ENCODE results near the gene MLH3.

The MLH3 gene

DNA sequence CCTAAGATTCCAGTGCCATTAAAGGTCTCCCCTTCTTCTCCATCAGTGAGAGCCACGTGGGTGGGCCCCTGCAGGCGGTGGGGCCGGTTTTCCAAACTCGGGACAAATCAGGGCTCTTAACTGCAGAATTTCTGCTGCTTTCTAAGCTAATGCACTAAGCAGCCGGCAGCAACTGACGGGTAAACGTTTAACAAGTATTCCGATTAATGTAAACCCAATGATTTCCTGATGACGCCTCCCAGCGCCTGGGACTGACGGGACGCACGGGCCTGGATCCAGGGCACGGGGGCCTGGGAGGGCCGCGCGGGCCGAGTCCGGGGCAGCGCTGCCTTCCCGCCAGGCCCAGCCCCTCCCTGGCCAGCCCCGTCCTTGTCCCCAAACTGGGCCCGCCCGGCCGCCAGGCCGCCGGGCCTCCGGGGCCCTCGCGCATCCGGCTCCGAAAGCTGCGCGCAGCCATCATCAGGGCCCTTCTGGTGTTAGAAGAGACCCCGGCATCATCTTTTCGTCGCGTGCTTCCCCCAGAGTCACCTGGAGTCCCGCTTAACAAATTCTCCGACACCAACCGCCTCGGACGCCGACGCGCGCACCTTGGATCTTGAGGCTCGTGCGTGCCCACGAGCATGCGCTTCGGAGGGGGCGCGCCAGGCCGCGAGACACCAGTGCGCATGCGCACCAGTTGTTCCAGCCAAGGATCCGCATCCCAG, at the start of gene MLH3:
TSS of gene MLH3 (minus strand) at position 616 of the 704 bp plus-strand sequence. CDS start 1,812 bp downstream, outside the sequence.
- H3K4me3 ChIP-seq (ENCODE audit: low read length), result peak within 1 kb of the TSS; percentile 39
- no peaks in the 10 kb centered on the region for H3K4me1 ChIP-seq (ENCODE audit: insufficient read depth, low read length)
- peaks cover 9% of the 10 kb centered on the region for H3K36me3 ChIP-seq (ENCODE audit: insufficient read depth, low read length)
- H3K9me3 ChIP-seq (ENCODE audit: low read length), result no peaks in the 10 kb centered on the region
- H2AFZ ChIP-seq (ENCODE audit: low read depth, low read length), result no peak within 1 kb of the TSS
- no peaks in the 10 kb centered on the region for H3K27me3 ChIP-seq (ENCODE audit: insufficient read depth, low read length)

DNA sequence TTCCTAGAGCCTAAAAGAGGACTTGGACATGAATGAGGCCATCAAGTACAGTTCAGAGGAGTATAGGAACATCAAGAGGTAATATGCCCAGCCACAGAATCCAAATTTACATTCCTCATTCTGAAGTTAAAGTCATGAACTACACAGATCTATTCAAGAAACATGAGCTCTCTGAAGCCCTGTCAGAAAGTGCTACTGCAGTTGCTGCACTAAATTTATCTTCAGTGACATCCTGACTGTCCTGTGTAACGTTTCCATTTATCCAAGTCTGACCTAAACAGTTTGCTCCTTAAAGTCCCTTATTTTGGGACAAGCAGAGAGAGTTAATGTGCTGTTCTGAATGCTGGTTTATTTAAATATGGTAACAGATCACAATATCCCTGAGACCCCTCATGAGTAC, 47.4 kb upstream of the MLH3 start:
- no peaks in the 10 kb centered on the region for H3K27me3 ChIP-seq (ENCODE audit: insufficient read depth, low read length)
- H2AFZ ChIP-seq (ENCODE audit: low read depth, low read length), result no peak overlapping the region
- H3K4me1 ChIP-seq (ENCODE audit: insufficient read depth, low read length), result no peaks in the 10 kb centered on the region
- peaks cover 26% of the 10 kb centered on the region for H3K36me3 ChIP-seq (ENCODE audit: insufficient read depth, low read length)
- H3K9me3 ChIP-seq (ENCODE audit: low read length), result no peaks in the 10 kb centered on the region
- no peak overlapping the region for H3K4me3 ChIP-seq (ENCODE audit: low read length)

DNA sequence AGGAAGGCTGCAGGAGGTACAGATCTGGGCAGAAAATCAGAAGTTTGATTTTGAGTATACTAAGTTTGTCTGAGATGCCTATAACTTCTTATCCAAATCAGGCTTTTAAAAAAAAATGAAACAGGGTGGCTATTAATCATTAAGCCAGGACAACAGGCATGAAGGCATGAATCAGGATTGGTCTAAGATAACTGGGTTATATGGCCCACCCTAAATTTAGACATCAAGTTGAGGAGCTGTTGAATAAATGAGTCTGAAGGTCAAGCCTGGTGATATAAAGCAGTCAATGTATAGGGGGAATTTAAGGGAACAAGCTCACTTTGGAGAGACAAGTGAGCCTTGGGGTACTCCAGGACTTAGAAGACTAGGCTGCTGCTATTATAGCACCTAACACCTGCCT, 46.9 kb upstream of the MLH3 start:
- Histone ChIP-seq H3K27me3 (ENCODE audit: insufficient read depth, low read length) (no peaks in the 10 kb centered on the region), H3K4me3 (ENCODE audit: low read length) (no peak overlapping the region), H3K9me3 (ENCODE audit: low read length) (no peaks in the 10 kb centered on the region), H3K36me3 (ENCODE audit: insufficient read depth, low read length) (peaks cover 23% of the 10 kb centered on the region), H2AFZ (ENCODE audit: low read depth, low read length) (no peak overlapping the region), H3K4me1 (ENCODE audit: insufficient read depth, low read length) (no peaks in the 10 kb centered on the region)

DNA sequence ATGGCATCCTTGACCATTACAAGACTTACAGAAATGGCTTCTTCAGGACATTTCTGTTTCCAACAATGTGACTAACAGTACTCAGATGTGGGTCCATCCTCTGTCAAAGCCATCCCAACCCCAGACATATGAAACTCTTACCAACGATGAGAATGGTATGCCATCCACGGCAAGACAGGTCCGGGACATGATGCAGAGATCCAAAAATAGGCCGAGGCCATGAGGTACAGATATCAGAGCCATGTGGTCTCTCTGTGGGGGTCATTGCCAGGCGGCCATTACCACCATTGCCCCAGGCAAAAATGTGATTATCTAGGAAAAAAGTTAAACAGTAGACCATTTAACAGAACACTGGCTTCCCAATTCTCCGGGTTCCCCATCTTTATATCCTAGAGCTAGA, 45.7 kb upstream of the MLH3 start:
- H3K36me3 ChIP-seq (ENCODE audit: insufficient read depth, low read length), result peaks cover 23% of the 10 kb centered on the region

DNA sequence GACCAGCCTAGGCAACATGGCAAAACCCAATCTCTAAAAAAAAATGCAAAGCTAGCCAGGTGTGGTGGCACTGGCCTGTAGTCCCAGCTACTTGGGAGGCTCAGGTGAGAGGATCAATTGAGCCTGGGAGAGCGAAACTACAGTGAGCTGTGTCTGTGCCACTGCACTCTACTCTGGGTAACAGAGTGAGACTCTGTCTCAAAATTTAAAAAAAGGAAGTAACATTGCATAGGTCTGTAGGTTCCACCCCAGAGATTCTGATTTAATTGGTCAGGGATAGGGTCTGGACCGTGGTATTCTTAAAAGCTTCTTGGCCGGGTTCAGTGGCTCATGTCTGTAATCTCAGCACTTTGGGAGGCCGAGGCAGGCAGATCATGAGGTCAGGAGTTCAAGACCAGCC, 44.4 kb upstream of the MLH3 start:
- H3K4me3 ChIP-seq (ENCODE audit: low read length), result no peak overlapping the region
- no peaks in the 10 kb centered on the region for H3K4me1 ChIP-seq (ENCODE audit: insufficient read depth, low read length)
- peaks cover 17% of the 10 kb centered on the region for H3K36me3 ChIP-seq (ENCODE audit: insufficient read depth, low read length)
- H3K27me3 ChIP-seq (ENCODE audit: insufficient read depth, low read length), result no peaks in the 10 kb centered on the region
- no peak overlapping the region for H2AFZ ChIP-seq (ENCODE audit: low read depth, low read length)
- H3K9me3 ChIP-seq (ENCODE audit: low read length), result no peaks in the 10 kb centered on the region

More for the DNA sequence above, 45.7 kb upstream of the MLH3 start:
- H3K4me3 ChIP-seq (ENCODE audit: low read length), result no peak overlapping the region
- H3K9me3 ChIP-seq (ENCODE audit: low read length), result no peaks in the 10 kb centered on the region
- H3K27me3 ChIP-seq (ENCODE audit: insufficient read depth, low read length), result no peaks in the 10 kb centered on the region
- H2AFZ ChIP-seq (ENCODE audit: low read depth, low read length), result no peak overlapping the region
- no peaks in the 10 kb centered on the region for H3K4me1 ChIP-seq (ENCODE audit: insufficient read depth, low read length)

DNA sequence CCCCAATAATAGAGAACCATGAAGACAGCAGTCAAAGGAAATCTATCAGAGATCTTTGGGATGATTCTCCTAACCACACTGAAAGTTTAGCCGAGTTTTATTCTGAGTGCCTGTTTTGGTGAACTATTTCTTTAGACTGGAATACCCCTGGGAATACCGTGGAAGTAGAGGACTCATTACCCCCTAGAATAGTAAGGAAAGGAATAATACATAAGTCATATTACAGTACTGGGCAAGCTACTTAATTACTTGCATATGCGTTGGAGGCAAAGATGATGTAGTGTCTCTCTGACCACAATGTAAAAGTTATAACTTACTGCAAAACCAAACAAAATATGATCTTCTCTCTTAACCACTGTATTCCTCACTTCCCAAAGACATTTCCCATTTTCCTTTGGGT, 43.6 kb upstream of the MLH3 start:
- Histone ChIP-seq H3K36me3 (ENCODE audit: insufficient read depth, low read length) (peaks cover 15% of the 10 kb centered on the region), H2AFZ (ENCODE audit: low read depth, low read length) (no peak overlapping the region), H3K4me1 (ENCODE audit: insufficient read depth, low read length) (no peaks in the 10 kb centered on the region), H3K4me3 (ENCODE audit: low read length) (no peak overlapping the region), H3K9me3 (ENCODE audit: low read length) (no peaks in the 10 kb centered on the region), H3K27me3 (ENCODE audit: insufficient read depth, low read length) (no peaks in the 10 kb centered on the region)

DNA sequence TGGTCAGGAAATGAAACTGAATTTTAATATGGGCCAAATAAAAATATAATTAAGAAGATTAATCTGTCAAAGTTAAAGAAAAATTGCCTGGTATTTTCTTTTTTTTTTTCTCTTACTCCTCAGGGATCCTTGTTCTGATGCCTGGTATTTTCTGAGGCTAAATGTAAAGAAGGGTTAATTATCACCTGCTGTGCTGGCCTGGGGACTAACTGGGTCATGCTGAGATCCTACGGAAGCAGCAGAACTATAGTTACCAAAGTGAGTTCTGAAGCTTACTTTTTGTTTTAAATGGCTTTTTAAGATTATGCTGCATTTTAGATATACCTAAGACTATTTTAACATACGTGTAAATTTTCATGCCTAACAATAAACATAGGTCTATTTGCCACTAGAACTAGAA, 41.4 kb upstream of the MLH3 start:
- Histone ChIP-seq H3K36me3 (ENCODE audit: insufficient read depth, low read length) (peaks cover 12% of the 10 kb centered on the region), H3K27me3 (ENCODE audit: insufficient read depth, low read length) (no peaks in the 10 kb centered on the region), H3K9me3 (ENCODE audit: low read length) (no peaks in the 10 kb centered on the region), H2AFZ (ENCODE audit: low read depth, low read length) (no peak overlapping the region), H3K4me3 (ENCODE audit: low read length) (no peak overlapping the region), H3K4me1 (ENCODE audit: insufficient read depth, low read length) (no peaks in the 10 kb centered on the region)

DNA sequence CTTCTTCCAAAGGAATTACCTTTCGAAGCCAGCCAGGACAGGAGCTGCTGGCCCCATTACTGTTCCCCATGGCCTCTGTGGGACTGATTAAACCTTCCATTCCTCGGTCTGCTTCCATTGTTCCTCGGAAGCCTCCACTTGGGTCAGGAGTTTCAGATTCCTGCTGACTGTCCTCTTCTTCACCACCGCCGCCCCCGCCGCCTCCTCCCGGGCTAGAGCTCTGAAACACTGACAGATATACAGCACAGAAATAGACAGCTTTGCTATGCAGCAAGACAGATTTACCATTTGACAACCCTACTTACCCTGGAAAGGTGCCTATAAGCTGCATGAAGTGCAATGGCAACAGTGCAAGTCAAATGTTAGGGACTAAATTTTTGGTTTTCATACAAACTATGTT, 40.0 kb upstream of the MLH3 start:
- H2AFZ ChIP-seq (ENCODE audit: low read depth, low read length), result no peak overlapping the region
- no peaks in the 10 kb centered on the region for H3K27me3 ChIP-seq (ENCODE audit: insufficient read depth, low read length)
- H3K4me3 ChIP-seq (ENCODE audit: low read length), result no peak overlapping the region
- no peaks in the 10 kb centered on the region for H3K4me1 ChIP-seq (ENCODE audit: insufficient read depth, low read length)
- peaks cover 14% of the 10 kb centered on the region for H3K36me3 ChIP-seq (ENCODE audit: insufficient read depth, low read length)
- H3K9me3 ChIP-seq (ENCODE audit: low read length), result no peaks in the 10 kb centered on the region

DNA sequence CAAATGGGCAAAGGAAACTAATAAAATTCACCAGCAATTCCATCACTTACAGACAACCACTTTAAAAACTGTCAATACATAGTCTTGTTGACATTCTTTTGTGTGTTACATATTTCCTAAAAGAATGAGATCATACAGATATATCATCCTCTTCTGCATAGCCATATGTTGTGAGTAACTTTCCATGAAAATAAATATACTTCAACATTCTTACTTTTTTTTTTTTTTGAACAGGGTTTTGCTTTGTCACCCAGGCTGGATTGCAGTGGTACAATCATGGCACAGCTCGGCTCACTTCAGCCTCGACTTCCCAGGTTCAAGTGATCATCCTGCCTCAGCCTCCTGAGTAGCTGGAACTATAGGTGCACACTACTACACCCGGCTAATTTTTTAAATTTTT, 39.1 kb upstream of the MLH3 start:
- no peaks in the 10 kb centered on the region for H3K9me3 ChIP-seq (ENCODE audit: low read length)
- H3K4me1 ChIP-seq (ENCODE audit: insufficient read depth, low read length), result no peaks in the 10 kb centered on the region
- H3K4me3 ChIP-seq (ENCODE audit: low read length), result no peak overlapping the region
- no peak overlapping the region for H2AFZ ChIP-seq (ENCODE audit: low read depth, low read length)
- peaks cover 14% of the 10 kb centered on the region for H3K36me3 ChIP-seq (ENCODE audit: insufficient read depth, low read length)
- no peaks in the 10 kb centered on the region for H3K27me3 ChIP-seq (ENCODE audit: insufficient read depth, low read length)

DNA sequence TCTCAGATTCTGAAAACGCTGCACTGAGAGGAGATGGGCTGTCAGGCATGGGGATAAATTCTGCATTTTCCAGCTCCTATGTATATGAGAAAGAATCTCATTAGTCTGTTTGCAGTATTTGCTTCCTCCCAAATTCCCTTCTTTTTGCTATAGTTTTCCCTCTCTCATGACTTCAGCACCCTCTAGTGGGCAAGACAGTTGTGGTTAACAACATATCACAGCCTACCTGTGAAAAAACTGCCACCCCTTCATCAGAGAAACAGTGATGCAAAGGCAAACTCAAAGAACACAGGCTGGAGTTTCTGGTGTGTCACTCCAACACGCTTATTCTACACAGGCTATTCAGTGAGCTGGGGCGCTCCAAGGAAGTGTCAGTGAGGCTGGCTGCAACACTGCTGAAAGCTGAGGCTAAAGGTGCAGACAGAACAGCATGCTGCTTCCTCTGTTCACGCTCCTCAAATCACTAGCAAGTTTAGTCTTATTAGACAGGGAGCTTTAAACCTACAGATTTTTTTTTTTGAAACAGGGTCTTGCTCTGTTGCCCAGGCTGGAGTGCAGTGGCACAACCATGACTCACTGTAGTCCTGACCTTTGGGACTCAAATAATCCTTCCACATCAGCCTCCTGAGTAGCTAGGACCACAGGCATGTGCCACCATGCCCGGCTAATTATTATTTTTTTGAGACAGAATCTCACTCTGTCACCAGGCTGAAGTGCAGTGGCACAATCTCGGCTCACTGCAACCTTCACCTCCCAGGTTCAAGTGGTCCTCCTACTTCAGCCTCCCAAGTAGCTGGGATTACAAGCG, 37.5 kb upstream of the MLH3 start:
- no peak overlapping the region for H3K4me3 ChIP-seq (ENCODE audit: low read length)
- no peaks in the 10 kb centered on the region for H3K27me3 ChIP-seq (ENCODE audit: insufficient read depth, low read length)
- H3K4me1 ChIP-seq (ENCODE audit: insufficient read depth, low read length), result no peaks in the 10 kb centered on the region
- H3K9me3 ChIP-seq (ENCODE audit: low read length), result no peaks in the 10 kb centered on the region
- peaks cover 21% of the 10 kb centered on the region for H3K36me3 ChIP-seq (ENCODE audit: insufficient read depth, low read length)
- H2AFZ ChIP-seq (ENCODE audit: low read depth, low read length), result no peak overlapping the region

DNA sequence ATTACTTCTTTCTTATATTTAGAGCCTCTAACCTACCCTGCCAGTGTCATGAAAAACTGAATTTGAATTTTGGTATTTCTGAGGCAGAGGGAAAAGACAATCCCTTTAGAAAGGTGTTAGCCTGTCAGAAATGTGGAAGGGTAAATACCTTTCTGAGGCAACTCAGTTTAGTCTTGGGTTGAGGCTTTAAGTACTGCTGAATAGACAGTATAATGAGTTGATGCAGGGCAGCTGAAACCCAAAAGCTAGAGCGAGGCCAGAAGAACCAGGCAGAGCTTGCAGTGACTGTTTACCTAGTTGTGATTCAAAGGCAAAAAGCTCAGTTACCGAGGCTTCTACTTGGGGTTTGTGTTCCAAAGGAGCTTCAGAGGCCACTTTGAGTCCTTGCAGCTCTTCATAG, 36.9 kb upstream of the MLH3 start:
- peaks cover 24% of the 10 kb centered on the region for H3K36me3 ChIP-seq (ENCODE audit: insufficient read depth, low read length)
- H3K9me3 ChIP-seq (ENCODE audit: low read length), result no peaks in the 10 kb centered on the region
- no peaks in the 10 kb centered on the region for H3K4me1 ChIP-seq (ENCODE audit: insufficient read depth, low read length)
- no peaks in the 10 kb centered on the region for H3K27me3 ChIP-seq (ENCODE audit: insufficient read depth, low read length)
- H3K4me3 ChIP-seq (ENCODE audit: low read length), result no peak overlapping the region
- H2AFZ ChIP-seq (ENCODE audit: low read depth, low read length), result no peak overlapping the region

DNA sequence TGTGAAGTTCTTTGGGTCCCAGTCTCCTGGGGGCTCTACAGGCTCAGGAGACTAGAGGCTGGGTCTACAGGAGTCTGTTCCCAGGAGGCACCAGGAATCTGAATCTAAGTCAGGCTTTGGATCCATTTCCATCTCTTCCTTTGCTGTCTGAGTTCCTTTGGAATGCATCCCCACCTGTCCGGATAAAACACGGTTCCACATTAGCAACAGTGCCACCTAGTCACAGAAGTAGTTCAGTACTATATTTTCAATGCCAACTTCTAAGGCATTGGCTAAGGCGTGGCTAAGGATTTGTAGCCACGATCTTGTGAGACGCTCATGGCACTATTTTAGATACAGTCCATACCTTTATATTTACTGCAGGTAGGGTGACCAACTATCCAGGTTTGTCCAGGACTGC, 33.2 kb upstream of the MLH3 start:
- H3K27me3 ChIP-seq (ENCODE audit: insufficient read depth, low read length), result no peaks in the 10 kb centered on the region
- peaks cover 28% of the 10 kb centered on the region for H3K36me3 ChIP-seq (ENCODE audit: insufficient read depth, low read length)
- no peak overlapping the region for H2AFZ ChIP-seq (ENCODE audit: low read depth, low read length)
- no peak overlapping the region for H3K4me3 ChIP-seq (ENCODE audit: low read length)
- H3K9me3 ChIP-seq (ENCODE audit: low read length), result no peaks in the 10 kb centered on the region
- H3K4me1 ChIP-seq (ENCODE audit: insufficient read depth, low read length), result no peaks in the 10 kb centered on the region

DNA sequence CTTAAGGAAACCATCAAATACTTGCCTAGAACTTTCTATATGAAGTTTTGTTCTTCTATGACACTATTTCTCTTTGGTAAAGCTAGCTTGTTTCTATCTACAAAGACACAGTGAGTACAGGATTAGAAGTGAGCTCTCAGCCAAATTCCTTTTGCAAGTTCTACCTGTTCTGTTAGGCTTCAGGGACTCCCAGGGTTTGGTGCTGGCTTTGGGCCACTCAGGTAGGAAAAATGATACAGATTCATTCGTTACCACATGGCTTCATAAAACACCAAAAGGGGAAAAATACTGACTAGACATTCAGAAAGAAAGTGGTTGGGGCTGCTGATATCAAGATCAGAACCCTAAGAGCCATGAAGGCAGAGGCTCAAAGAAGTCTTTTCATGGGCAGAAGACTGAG, 32.0 kb upstream of the MLH3 start:
- no peaks in the 10 kb centered on the region for H3K27me3 ChIP-seq (ENCODE audit: insufficient read depth, low read length)
- no peaks in the 10 kb centered on the region for H3K9me3 ChIP-seq (ENCODE audit: low read length)
- peaks cover 28% of the 10 kb centered on the region for H3K36me3 ChIP-seq (ENCODE audit: insufficient read depth, low read length)
- no peak overlapping the region for H2AFZ ChIP-seq (ENCODE audit: low read depth, low read length)
- no peak overlapping the region for H3K4me3 ChIP-seq (ENCODE audit: low read length)
- H3K4me1 ChIP-seq (ENCODE audit: insufficient read depth, low read length), result no peaks in the 10 kb centered on the region
